OCI-LY7 (cell line): Measurements from ENCODE around the gene CABP1.

ENCODE experiments used
- CTCF ChIP-seq: fragments of 200-600 bp; sonication (generic); conservative IDR thresholded peaks from 2 replicates; pipeline ENCODE4 v1.5.1; 2014; ENCODE audit warnings: mild to moderate bottlenecking, antibody characterized with exemption, low read length, moderate library complexity, mixed read lengths
- EZH2phosphoT487 ChIP-seq: fragments of 200-600 bp; sonication (generic); IDR thresholded peaks from 2 replicates; pipeline ENCODE4 v1.6.1; 2018; ENCODE audit warnings: low read depth, borderline replicate concordance, mild to moderate bottlenecking, mixed run types, antibody characterized with exemption, low read length, moderate library complexity, mixed read lengths

DNA sequence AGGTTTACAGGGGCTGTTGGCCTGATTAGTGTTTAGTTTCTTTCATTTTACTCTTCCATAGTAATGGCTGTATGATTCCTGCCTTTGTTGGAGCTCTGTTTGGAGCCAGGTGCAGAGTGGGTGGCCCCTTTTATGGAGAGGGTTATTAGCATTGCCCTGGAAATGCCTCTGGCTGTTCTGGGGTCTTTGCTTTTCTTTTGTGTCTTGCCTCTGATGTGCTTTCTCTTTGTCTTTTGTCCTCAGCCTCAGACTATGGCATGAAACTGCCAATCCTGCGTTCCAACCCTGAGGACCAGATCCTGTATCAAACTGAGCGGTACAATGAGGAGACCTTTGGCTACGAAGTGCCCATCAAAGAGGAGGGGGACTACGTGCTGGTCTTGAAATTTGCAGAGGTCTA, 53.4 kb downstream of the CABP1 start:
- TF ChIP-seq CTCF (no peak), EZH2phosphoT487 (no peak)
